Pancreas (tissue), 10 donors: Measurements from ENCODE around the gene PHLDB1. TPM values are rescaled to one million over a fixed set of nuclear protein-coding genes. Genes with fewer than 3 reads are reported as not detected.
A peak's percentile ranks its signal among the peaks of the same experiment; 100 is the strongest.

Experiments
- ATAC-seq, 4 donors: fragments of 200-7000 bp; cut with Tn5 transposase; one replicate each; pipeline versions ENCODE4 v1.8.0 to v1.9.1; 2020; ENCODE audit warnings: mild to moderate bottlenecking in 4 of 4, moderate library complexity in 4 of 4
- DNase-seq, 6 donors: peaks; one replicate each; pipeline ENCODE4 v3.0.0-alpha.2; 2020
- FAIRE-seq: peaks from 2 replicates; lab custom pipeline; 2012; peaks lifted over from hg19 to GRCh38; lab: Jason Lieb, UNC
- H3K27ac ChIP-seq, 4 donors: fragments of 200-600 bp; sonication (generic); 1 replicate in 3 of 4; 2 replicates in 1 of 4; pipeline versions ENCODE4 v1.5.0 to v1.8.0; 2020
- H3K27me3 ChIP-seq, 4 donors: fragments of 200-600 bp; one replicate each; pipeline ENCODE4 v1.8.0; 2021
- H3K36me3 ChIP-seq, 3 donors: fragments of 200-600 bp; sonication (generic) in 1 of 3; one replicate each; pipeline versions ENCODE4 v1.5.0 to v1.8.0; 2020 to 2021
- H3K4me1 ChIP-seq, 3 donors: fragments of 200-600 bp; one replicate each; pipeline ENCODE4 v1.8.0; 2021
- H3K4me3 ChIP-seq, 4 donors: fragments of 200-600 bp; sonication (generic) in 2 of 4; one replicate each; pipeline versions ENCODE4 v1.5.0 to v1.8.0; 2020 to 2021
- H3K9me3 ChIP-seq, 4 donors: fragments of 200-600 bp; one replicate each; pipeline ENCODE4 v1.8.0; 2021
- WGBS, 2 donors: extraction: QIAGEN DNeasy Blood & Tissue Kit; methylation state at CpG; one replicate each; pipeline ENCODE4 v1.1.7; 2013; 5-methylcytosine and 5-hydroxymethylcytosine counted together
- intact Hi-C, 3 donors: fragments of 100-400 bp; cut with DNase I; formaldehyde crosslinking; loops; one replicate each; pipeline versions ENCODE4 v1.11.1 to v1.14.2; 2022
- polyA plus RNA-seq, 2 donors: library from polyadenylated mRNA; stranded (reverse); fragments of 200-250 nt; gene quantifications; one replicate each; pipeline ENCODE4 v1.2.3, GENCODE V29; 2013
- total RNA-seq, 6 donors: library from RNA; stranded (reverse); fragmentation: NEBNext Ultra II Directional in 4 of 6; extraction: Animal tissue kit (Norgen Biotek cat#: 25700) in 4 of 6; gene quantifications; one replicate each; pipeline versions ENCODE4 v1.2.1 to v1.2.4, GENCODE V29; 2021 to 2023
- TF ChIP-seq, protein P1 (sequence below), 4 donors: fragments of 200-600 bp; sonication (generic) in 3 of 4; IDR thresholded peaks; one replicate each; pipeline versions ENCODE4 v1.5.0 to v1.8.0; 2021; ENCODE audit warnings: antibody characterized with exemption in 4 of 4
- donor health status: healthy with polysubstance abuse.
- donor health status: DM: no; HTN: no; CAD: no; lungs with moderate emphysema.
- donor health status: DM: no; HTN: no; CAD: no.
- donor health status: control.
- donor health status: control.
- donor health status: Bipolar disorder and iron deficiency.
- donor health status: DM: yes; HTN: yes; CAD: no.
- donor health status: DM: no; HTN: no; CAD: no.
- donor health status: DM: no; HTN: no; CAD: no.
- donor health status: DM: yes; HTN: yes; CAD: no.

The PHLDB1 gene
- total and polyA plus RNA-seq, 8 donors: 29.3 to 153 (median 48.0) TPM

DNA sequence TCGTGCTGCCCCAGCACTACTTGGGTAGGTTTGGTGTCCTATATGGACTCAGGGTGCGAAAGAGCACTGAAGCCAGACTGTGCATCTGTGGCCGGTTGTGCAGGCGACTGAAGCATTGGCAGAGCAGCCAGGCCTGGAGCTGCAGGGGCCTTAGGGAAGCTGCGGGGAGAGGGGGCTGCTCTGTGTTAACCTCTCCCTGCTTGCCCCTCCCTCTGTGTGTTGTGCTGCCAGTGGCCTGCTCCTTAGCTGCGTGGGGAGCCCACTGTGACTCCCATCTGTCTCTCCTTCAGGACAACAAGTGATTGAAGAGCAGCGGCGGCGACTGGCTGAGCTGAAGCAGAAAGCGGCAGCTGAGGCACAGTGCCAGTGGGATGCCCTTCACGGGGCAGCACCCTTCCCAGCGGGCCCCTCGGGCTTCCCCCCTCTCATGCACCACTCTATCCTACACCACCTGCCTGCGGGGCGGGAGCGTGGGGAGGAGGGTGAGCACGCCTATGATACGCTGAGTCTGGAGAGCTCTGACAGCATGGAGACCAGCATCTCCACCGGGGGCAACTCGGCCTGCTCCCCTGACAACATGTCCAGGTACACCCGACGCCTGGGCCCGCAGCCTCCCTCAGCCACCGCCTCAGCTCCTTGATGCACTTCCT lies 37.8 kb downstream of the PHLDB1 start:
- H3K4me1 ChIP-seq: peaks cover 5 to 32% (median 19%) of the 10 kb centered on the region in 3 donors
- H3K27me3 ChIP-seq: no peaks in the 10 kb centered on the region
- H3K9me3 ChIP-seq: no peaks in the 10 kb centered on the region
- H3K36me3 ChIP-seq: peaks cover 0 to 31% (median 9%) of the 10 kb centered on the region in 3 donors
- TF ChIP-seq, protein P1, sequence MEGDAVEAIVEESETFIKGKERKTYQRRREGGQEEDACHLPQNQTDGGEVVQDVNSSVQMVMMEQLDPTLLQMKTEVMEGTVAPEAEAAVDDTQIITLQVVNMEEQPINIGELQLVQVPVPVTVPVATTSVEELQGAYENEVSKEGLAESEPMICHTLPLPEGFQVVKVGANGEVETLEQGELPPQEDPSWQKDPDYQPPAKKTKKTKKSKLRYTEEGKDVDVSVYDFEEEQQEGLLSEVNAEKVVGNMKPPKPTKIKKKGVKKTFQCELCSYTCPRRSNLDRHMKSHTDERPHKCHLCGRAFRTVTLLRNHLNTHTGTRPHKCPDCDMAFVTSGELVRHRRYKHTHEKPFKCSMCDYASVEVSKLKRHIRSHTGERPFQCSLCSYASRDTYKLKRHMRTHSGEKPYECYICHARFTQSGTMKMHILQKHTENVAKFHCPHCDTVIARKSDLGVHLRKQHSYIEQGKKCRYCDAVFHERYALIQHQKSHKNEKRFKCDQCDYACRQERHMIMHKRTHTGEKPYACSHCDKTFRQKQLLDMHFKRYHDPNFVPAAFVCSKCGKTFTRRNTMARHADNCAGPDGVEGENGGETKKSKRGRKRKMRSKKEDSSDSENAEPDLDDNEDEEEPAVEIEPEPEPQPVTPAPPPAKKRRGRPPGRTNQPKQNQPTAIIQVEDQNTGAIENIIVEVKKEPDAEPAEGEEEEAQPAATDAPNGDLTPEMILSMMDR (IDR thresholded peaks at IDR 0.05): no peak
- FAIRE-seq (no peak), DNase-seq (no peak), ATAC-seq (no peak)
- WGBS, 2 donors: 94 to 95% methylated on average over 24 of the region's 24 CpGs
- no peak overlapping the region for H3K27ac ChIP-seq
- no peak overlapping the region for H3K4me3 ChIP-seq
- intact Hi-C loops: no loop called here

DNA sequence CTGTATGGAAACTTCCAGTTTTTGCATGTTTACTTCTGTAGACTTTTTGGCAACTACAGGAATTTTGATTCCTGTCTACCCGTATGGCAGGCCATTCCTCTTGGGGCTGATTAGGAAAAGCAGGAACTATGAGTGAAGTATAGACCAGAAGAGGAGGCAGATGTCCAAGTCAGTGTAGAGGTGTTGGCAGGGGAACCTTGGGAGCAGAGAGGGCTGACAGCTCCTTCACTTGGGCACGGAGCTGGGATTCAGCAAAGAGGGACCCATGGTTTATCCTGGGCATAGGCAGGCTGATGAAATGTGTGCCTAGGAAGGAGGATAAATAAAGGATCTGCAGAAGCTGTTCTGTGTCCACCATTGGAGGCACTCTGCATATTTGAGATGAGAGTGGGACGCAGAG lies 39.0 kb downstream of the PHLDB1 start:
- FAIRE-seq: no peak
- intact Hi-C loops: no loop called here
- Histone ChIP-seq H3K9me3 (no peaks in the 10 kb centered on the region), H3K36me3 (peaks cover 0 to 43% (median 9%) of the 10 kb centered on the region in 3 donors), H3K4me1 (peaks cover 5 to 23% (median 14%) of the 10 kb centered on the region in 3 donors), H3K27ac (no peak overlapping the region), H3K4me3 (no peak overlapping the region), H3K27me3 (no peaks in the 10 kb centered on the region)
- 64 to 66% methylated on average over 3 of the region's 3 CpGs for WGBS, 2 donors
- no peak for DNase-seq
- ATAC-seq: no peak
- TF ChIP-seq, protein P1 (IDR thresholded peaks at IDR 0.05): no peak

DNA sequence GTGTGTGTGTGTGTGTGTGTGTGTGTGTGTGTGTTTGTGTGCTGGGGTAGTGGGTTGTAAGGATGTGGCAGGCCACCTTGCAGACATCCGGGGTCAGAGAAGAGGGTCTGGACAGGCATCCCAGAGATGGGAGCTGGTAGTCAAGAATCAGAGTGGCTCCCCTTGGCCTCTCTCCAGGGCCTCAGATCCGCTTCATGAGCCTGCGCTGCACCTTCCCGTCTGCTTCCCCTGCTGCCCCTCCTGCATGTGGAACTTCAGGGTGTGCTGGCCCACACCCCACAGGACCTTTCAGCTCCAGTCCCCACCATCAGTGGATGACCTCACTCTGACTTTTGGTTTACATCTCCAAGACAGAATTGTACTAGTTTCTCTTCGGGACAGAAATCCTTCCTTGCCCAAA lies 40.9 kb downstream of the PHLDB1 start:
- DNase-seq (peak in 1 of 6 donors; percentile 28), FAIRE-seq (no peak), ATAC-seq (no peak)
- Histone ChIP-seq H3K9me3 (no peaks in the 10 kb centered on the region), H3K27ac (no peak overlapping the region), H3K4me1 (peaks cover 0 to 4% (median 0%) of the 10 kb centered on the region in 3 donors), H3K27me3 (no peaks in the 10 kb centered on the region), H3K4me3 (no peak overlapping the region), H3K36me3 (peaks cover 0 to 44% (median 9%) of the 10 kb centered on the region in 3 donors)
- 90 to 91% methylated on average over 5 of the region's 5 CpGs for WGBS, 2 donors
- intact Hi-C loops: no loop called here
- TF ChIP-seq, protein P1 (IDR thresholded peaks at IDR 0.05): no peak

DNA sequence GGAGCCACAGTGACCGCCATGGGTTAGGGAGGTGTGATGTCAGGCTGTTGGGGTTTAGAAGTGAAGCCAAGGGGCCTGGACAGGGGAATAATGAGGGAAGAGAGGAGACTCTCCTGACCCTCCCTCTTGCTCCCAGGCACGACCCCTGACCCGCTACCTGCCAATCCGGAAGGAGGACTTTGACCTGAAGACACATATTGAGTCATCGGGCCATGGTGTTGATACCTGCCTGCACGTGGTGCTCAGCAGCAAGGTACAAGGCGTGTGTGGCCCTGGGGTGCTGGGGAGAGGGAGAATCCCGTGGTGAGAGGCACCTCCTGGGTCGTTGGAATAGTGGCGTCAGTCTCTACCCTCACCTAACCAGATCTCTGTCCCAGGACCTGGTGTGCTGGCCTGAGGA lies 42.5 kb downstream of the PHLDB1 start:
- no peak for FAIRE-seq
- TF ChIP-seq, protein P1 (IDR thresholded peaks at IDR 0.05): no peak
- H3K4me1 ChIP-seq: no peaks in the 10 kb centered on the region
- H3K4me3 ChIP-seq: no peak overlapping the region
- no peaks in the 10 kb centered on the region for H3K9me3 ChIP-seq
- no peak overlapping the region for H3K27ac ChIP-seq
- ATAC-seq: peak in 1 of 4 donors; percentile 20
- no peaks in the 10 kb centered on the region for H3K27me3 ChIP-seq
- intact Hi-C loops: no loop called here
- H3K36me3 ChIP-seq: peaks cover 0 to 48% (median 4%) of the 10 kb centered on the region in 3 donors
- WGBS, 2 donors: 81 to 84% methylated on average over 10 of the region's 10 CpGs
- DNase-seq: no peak

DNA sequence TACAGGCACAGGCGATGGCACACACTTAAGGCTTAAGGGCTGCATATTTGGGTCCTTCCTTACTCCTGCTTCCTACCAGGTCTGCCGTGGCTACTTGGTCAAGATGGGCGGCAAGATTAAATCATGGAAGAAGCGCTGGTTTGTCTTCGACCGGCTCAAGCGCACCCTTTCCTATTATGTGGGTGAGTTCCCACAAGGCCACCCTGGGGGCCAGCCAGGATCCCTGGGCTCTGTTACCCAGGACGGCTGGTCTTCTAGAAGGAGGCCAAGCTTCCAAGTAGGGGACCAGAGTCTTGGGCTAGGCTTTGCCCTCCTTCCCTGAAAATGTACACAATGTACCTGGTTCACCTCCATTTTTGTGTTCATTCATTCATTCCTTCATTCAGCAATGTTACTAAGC lies 43.0 kb downstream of the PHLDB1 start:
- ATAC-seq: no peak
- Histone ChIP-seq H3K27me3 (no peaks in the 10 kb centered on the region), H3K4me1 (no peaks in the 10 kb centered on the region), H3K4me3 (no peak overlapping the region), H3K9me3 (no peaks in the 10 kb centered on the region), H3K36me3 (peaks cover 0 to 45% (median under 1%) of the 10 kb centered on the region in 3 donors), H3K27ac (no peak overlapping the region)
- DNase-seq: no peak
- TF ChIP-seq, protein P1 (IDR thresholded peaks at IDR 0.05): no peak
- no peak for FAIRE-seq
- intact Hi-C loops: no loop called here
- WGBS, 2 donors: 93 to 95% methylated on average over 8 of the region's 8 CpGs
